ENCODE measurements around the gene PHF12.

Gene PHF12

GRCh38 chr17:28951428-28951990 lies at the start of gene PHF12:
Gene PHF12 (minus strand): TSS chr17:28951518. CDS start chr17:28950960, 558 bp downstream.
- TF ChIP-seq BACH2 (CRISPR knock-in tag; IDR thresholded peaks at IDR 0.05; ENCODE audit: borderline replicate concordance) = no peak
- TF ChIP-seq ZFP30 (CRISPR knock-in tag; IDR thresholded peaks at IDR 0.05) = no peak
- no peak for TF ChIP-seq ZNF565 (CRISPR knock-in tag; conservative IDR thresholded peaks at IDR 0.05; ENCODE audit: low read depth)
- no peak for TF ChIP-seq ZC3H10 (CRISPR knock-in tag; IDR thresholded peaks at IDR 0.05)
- no peak for TF ChIP-seq CSDC2 (CRISPR knock-in tag; IDR thresholded peaks at IDR 0.05)
- TF ChIP-seq RARB (CRISPR knock-in tag; IDR thresholded peaks at IDR 0.05) = no peak
- no peak for TF ChIP-seq ZFP3 (CRISPR knock-in tag; IDR thresholded peaks at IDR 0.05)
- no peak for TF ChIP-seq GLIS3 (CRISPR knock-in tag; IDR thresholded peaks at IDR 0.05)
- TF ChIP-seq SNAI2 (CRISPR knock-in tag; IDR thresholded peaks at IDR 0.05) = no peak
- no peak for TF ChIP-seq ARNTL (CRISPR knock-in tag; IDR thresholded peaks at IDR 0.05; ENCODE audit: borderline replicate concordance, low read depth)
- TF ChIP-seq ZNF8 (CRISPR knock-in tag; IDR thresholded peaks at IDR 0.05) = no peak
- TF ChIP-seq, protein P1, sequence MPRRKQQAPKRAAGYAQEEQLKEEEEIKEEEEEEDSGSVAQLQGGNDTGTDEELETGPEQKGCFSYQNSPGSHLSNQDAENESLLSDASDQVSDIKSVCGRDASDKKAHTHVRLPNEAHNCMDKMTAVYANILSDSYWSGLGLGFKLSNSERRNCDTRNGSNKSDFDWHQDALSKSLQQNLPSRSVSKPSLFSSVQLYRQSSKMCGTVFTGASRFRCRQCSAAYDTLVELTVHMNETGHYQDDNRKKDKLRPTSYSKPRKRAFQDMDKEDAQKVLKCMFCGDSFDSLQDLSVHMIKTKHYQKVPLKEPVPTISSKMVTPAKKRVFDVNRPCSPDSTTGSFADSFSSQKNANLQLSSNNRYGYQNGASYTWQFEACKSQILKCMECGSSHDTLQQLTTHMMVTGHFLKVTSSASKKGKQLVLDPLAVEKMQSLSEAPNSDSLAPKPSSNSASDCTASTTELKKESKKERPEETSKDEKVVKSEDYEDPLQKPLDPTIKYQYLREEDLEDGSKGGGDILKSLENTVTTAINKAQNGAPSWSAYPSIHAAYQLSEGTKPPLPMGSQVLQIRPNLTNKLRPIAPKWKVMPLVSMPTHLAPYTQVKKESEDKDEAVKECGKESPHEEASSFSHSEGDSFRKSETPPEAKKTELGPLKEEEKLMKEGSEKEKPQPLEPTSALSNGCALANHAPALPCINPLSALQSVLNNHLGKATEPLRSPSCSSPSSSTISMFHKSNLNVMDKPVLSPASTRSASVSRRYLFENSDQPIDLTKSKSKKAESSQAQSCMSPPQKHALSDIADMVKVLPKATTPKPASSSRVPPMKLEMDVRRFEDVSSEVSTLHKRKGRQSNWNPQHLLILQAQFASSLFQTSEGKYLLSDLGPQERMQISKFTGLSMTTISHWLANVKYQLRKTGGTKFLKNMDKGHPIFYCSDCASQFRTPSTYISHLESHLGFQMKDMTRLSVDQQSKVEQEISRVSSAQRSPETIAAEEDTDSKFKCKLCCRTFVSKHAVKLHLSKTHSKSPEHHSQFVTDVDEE (CRISPR knock-in tag; IDR thresholded peaks at IDR 0.05) = no peak
- no peak for TF ChIP-seq PPARA (CRISPR knock-in tag; IDR thresholded peaks at IDR 0.05; ENCODE audit: borderline replicate concordance)
- no peak for TF ChIP-seq ESRRG (CRISPR knock-in tag; IDR thresholded peaks at IDR 0.05)
- TF ChIP-seq, protein P2, sequence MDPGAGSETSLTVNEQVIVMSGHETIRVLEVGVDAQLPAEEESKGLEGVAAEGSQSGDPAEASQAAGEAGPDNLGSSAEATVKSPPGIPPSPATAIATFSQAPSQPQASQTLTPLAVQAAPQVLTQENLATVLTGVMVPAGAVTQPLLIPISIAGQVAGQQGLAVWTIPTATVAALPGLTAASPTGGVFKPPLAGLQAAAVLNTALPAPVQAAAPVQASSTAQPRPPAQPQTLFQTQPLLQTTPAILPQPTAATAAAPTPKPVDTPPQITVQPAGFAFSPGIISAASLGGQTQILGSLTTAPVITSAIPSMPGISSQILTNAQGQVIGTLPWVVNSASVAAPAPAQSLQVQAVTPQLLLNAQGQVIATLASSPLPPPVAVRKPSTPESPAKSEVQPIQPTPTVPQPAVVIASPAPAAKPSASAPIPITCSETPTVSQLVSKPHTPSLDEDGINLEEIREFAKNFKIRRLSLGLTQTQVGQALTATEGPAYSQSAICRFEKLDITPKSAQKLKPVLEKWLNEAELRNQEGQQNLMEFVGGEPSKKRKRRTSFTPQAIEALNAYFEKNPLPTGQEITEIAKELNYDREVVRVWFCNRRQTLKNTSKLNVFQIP (CRISPR knock-in tag; IDR thresholded peaks at IDR 0.05; ENCODE audit: borderline replicate concordance, low read depth) = no peak
- no peak for TF ChIP-seq TOX (CRISPR knock-in tag; IDR thresholded peaks at IDR 0.05; ENCODE audit: borderline replicate concordance)
- TF ChIP-seq CREB5 (CRISPR knock-in tag; IDR thresholded peaks at IDR 0.05; ENCODE audit: low read depth) = no peak
- no peak for TF ChIP-seq ISL1 (CRISPR knock-in tag; IDR thresholded peaks at IDR 0.05)
- TF ChIP-seq, protein P3, sequence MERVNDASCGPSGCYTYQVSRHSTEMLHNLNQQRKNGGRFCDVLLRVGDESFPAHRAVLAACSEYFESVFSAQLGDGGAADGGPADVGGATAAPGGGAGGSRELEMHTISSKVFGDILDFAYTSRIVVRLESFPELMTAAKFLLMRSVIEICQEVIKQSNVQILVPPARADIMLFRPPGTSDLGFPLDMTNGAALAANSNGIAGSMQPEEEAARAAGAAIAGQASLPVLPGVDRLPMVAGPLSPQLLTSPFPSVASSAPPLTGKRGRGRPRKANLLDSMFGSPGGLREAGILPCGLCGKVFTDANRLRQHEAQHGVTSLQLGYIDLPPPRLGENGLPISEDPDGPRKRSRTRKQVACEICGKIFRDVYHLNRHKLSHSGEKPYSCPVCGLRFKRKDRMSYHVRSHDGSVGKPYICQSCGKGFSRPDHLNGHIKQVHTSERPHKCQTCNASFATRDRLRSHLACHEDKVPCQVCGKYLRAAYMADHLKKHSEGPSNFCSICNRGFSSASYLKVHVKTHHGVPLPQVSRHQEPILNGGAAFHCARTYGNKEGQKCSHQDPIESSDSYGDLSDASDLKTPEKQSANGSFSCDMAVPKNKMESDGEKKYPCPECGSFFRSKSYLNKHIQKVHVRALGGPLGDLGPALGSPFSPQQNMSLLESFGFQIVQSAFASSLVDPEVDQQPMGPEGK (CRISPR knock-in tag; IDR thresholded peaks at IDR 0.05; ENCODE audit: borderline replicate concordance) = no peak
- TF ChIP-seq, protein P4, sequence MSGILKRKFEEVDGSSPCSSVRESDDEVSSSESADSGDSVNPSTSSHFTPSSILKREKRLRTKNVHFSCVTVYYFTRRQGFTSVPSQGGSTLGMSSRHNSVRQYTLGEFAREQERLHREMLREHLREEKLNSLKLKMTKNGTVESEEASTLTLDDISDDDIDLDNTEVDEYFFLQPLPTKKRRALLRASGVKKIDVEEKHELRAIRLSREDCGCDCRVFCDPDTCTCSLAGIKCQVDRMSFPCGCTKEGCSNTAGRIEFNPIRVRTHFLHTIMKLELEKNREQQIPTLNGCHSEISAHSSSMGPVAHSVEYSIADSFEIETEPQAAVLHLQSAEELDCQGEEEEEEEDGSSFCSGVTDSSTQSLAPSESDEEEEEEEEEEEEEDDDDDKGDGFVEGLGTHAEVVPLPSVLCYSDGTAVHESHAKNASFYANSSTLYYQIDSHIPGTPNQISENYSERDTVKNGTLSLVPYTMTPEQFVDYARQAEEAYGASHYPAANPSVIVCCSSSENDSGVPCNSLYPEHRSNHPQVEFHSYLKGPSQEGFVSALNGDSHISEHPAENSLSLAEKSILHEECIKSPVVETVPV (CRISPR knock-in tag; IDR thresholded peaks at IDR 0.05) = no peak
- peak; percentile 71 for ATAC-seq

- ATAC-seq = no peak
- TF ChIP-seq ZC3H10 (CRISPR knock-in tag; IDR thresholded peaks at IDR 0.05) (no peak), ZNF565 (CRISPR knock-in tag; conservative IDR thresholded peaks at IDR 0.05; ENCODE audit: low read depth) (no peak), CREB5 (CRISPR knock-in tag; IDR thresholded peaks at IDR 0.05; ENCODE audit: low read depth) (no peak), CSDC2 (CRISPR knock-in tag; IDR thresholded peaks at IDR 0.05) (no peak), SNAI2 (CRISPR knock-in tag; IDR thresholded peaks at IDR 0.05) (no peak), ZFP3 (CRISPR knock-in tag; IDR thresholded peaks at IDR 0.05) (no peak), OSR1 (CRISPR knock-in tag; IDR thresholded peaks at IDR 0.05) (no peak), ZFP30 (CRISPR knock-in tag; IDR thresholded peaks at IDR 0.05) (no peak), ZNF8 (CRISPR knock-in tag; IDR thresholded peaks at IDR 0.05) (no peak), GLIS3 (CRISPR knock-in tag; IDR thresholded peaks at IDR 0.05) (no peak), PPARA (CRISPR knock-in tag; IDR thresholded peaks at IDR 0.05; ENCODE audit: borderline replicate concordance) (no peak), BACH2 (CRISPR knock-in tag; IDR thresholded peaks at IDR 0.05; ENCODE audit: borderline replicate concordance) (no peak), ESRRG (CRISPR knock-in tag; IDR thresholded peaks at IDR 0.05) (no peak), ZNF70 (CRISPR knock-in tag; IDR thresholded peaks at IDR 0.05) (no peak), ISL1 (CRISPR knock-in tag; IDR thresholded peaks at IDR 0.05) (no peak), ARNTL (CRISPR knock-in tag; IDR thresholded peaks at IDR 0.05; ENCODE audit: borderline replicate concordance, low read depth) (no peak)
- TF ChIP-seq, protein P3 (CRISPR knock-in tag; IDR thresholded peaks at IDR 0.05; ENCODE audit: borderline replicate concordance) = no peak
- TF ChIP-seq, protein P1 (CRISPR knock-in tag; IDR thresholded peaks at IDR 0.05) = no peak
These were observed 49.7 kb upstream of the PHF12 start for GRCh38 chr17:29000973-29001372.
